ENCODE results near the gene RAB31. TPM values are rescaled to one million over a fixed set of nuclear protein-coding genes. Genes with fewer than 3 reads are reported as not detected.

Gene RAB31
- total and polyA plus RNA-seq, 2 experiments from 2014 or later: 26.0 to 81.8 TPM

DNA sequence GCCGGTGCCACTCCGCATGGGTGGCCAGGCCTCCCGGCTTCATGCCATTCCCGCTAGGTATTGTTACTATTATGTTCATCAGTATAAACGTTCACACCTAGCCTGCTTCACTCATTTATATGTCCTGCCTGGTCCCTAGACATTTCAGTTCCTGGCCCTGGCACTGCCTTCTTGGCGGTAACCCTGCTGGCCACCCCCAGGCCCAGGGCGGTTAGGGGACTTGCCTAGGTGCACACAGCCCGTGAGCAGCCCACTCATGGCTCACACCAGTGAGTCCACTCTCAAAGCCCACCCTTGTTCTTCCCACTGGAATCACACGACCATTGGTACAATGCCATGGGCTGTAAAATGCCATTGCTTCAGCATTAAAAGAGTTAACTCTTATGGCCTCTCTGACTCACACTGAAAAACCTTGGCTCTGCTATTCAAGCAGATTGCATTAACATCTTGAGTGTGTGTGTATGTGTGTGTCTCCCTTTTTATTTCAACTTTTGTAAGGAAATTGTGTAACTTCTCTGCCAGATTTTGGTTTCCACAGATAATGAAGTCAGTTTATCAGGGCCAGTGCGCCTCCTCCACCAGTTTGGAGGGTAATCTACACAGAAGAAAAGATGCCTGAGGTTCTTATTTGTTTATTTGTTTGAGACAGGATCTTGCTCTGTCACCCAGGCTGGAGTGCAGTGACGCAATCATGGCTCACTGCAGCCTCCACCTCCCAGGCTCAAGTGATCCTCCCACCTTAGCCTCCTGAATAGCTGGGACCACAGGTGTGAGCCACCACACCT is 74.2 kb downstream of the RAB31 start:
- H3K4me1 ChIP-seq (ENCODE audit: insufficient read depth): no peaks in the 10 kb centered on the region
- peak overlapping the region; percentile 3 for H3K27ac ChIP-seq
- no peaks in the 10 kb centered on the region for H3K27me3 ChIP-seq
- WGBS (ENCODE audit: low lambda C conversion rate, missing lambda C conversion rate): 89% methylated on average over 11 of the region's 11 CpGs
- H3K9me3 ChIP-seq (ENCODE audit: low read depth): no peaks in the 10 kb centered on the region
- no peak overlapping the region for H3K4me2 ChIP-seq
- no peaks in the 10 kb centered on the region for H3K79me2 ChIP-seq
- H2AFZ ChIP-seq: no peak overlapping the region
- no peak overlapping the region for H3K4me3 ChIP-seq
- no peaks in the 10 kb centered on the region for H3K9me2 ChIP-seq (replicated peaks; ENCODE audit: insufficient read depth)
- no peaks in the 10 kb centered on the region for H4K20me1 ChIP-seq (ENCODE audit: insufficient read depth, poor library complexity, severe bottlenecking)
- TF ChIP-seq, protein P1, sequence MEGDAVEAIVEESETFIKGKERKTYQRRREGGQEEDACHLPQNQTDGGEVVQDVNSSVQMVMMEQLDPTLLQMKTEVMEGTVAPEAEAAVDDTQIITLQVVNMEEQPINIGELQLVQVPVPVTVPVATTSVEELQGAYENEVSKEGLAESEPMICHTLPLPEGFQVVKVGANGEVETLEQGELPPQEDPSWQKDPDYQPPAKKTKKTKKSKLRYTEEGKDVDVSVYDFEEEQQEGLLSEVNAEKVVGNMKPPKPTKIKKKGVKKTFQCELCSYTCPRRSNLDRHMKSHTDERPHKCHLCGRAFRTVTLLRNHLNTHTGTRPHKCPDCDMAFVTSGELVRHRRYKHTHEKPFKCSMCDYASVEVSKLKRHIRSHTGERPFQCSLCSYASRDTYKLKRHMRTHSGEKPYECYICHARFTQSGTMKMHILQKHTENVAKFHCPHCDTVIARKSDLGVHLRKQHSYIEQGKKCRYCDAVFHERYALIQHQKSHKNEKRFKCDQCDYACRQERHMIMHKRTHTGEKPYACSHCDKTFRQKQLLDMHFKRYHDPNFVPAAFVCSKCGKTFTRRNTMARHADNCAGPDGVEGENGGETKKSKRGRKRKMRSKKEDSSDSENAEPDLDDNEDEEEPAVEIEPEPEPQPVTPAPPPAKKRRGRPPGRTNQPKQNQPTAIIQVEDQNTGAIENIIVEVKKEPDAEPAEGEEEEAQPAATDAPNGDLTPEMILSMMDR (IDR thresholded peaks at IDR 0.05; ENCODE audit: poor library complexity): no peak
- TF ChIP-seq EZH2 (IDR thresholded peaks at IDR 0.05; ENCODE audit: borderline replicate concordance) (no peak), EZH2phosphoT487 (IDR thresholded peaks at IDR 0.05; ENCODE audit: low read depth, severe bottlenecking, unreplicated experiment) (no peak)
- DNase-seq (ENCODE audit: low spot score): peak; percentile 52
- no peaks in the 10 kb centered on the region for H3K36me3 ChIP-seq (replicated peaks; ENCODE audit: insufficient read depth, low read depth)

DNA sequence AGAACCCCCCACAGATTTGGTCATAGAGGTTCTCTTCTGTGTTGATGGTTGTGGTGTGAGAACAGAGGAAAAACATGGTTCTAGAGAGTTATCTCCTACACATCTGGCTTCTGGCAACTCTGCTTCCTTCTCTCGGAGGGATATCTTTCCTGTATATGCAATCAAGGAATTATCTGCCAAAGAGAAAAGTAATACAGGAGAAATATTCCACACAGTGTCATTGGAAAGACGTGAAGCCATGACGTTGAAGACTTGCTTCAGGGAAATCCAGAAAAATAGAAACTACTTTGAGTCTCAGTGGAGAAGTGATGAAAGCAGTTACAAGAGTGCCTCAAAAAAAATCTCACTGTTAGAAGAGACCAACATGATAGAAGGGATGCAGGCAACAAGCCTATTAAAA is 78.5 kb downstream of the RAB31 start:
- H3K4me3 ChIP-seq: no peak overlapping the region
- 90% methylated on average over 3 of the region's 3 CpGs for WGBS (ENCODE audit: low lambda C conversion rate, missing lambda C conversion rate)
- H3K9me3 ChIP-seq (ENCODE audit: low read depth): no peaks in the 10 kb centered on the region
- H3K79me2 ChIP-seq: no peaks in the 10 kb centered on the region
- H3K4me2 ChIP-seq: no peak overlapping the region
- H3K27ac ChIP-seq: no peak overlapping the region
- no peaks in the 10 kb centered on the region for H3K27me3 ChIP-seq
- H3K36me3 ChIP-seq (replicated peaks; ENCODE audit: insufficient read depth, low read depth): no peaks in the 10 kb centered on the region
- H2AFZ ChIP-seq: no peak overlapping the region
- TF ChIP-seq EZH2 (IDR thresholded peaks at IDR 0.05; ENCODE audit: borderline replicate concordance): no peak
- TF ChIP-seq, protein P1 (IDR thresholded peaks at IDR 0.05; ENCODE audit: poor library complexity): no peak
- TF ChIP-seq EZH2phosphoT487 (IDR thresholded peaks at IDR 0.05; ENCODE audit: low read depth, severe bottlenecking, unreplicated experiment): no peak
- H3K4me1 ChIP-seq (ENCODE audit: insufficient read depth): no peaks in the 10 kb centered on the region
- H3K9me2 ChIP-seq (replicated peaks; ENCODE audit: insufficient read depth): no peaks in the 10 kb centered on the region
- H4K20me1 ChIP-seq (ENCODE audit: insufficient read depth, poor library complexity, severe bottlenecking): no peaks in the 10 kb centered on the region
- DNase-seq (ENCODE audit: low spot score): no peak

DNA sequence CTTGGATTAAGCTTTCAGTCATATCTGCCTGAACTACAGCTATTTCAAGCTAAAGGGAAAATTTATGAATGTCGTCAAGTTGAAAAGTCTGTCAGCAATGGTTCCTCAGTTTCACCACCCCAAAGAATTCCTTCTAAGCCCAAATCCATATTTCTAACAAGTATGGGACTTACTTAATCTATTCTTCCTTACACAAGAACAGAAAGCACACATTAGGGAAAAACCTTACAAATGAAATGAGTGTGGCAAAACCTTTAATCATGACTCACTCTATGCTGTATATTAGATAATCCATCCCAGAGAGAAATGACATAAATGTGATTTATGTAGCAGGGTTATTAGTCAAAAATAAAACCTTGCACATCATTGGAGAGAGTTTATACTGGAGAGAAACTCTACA is 78.9 kb downstream of the RAB31 start:
- no peaks in the 10 kb centered on the region for H3K79me2 ChIP-seq
- no peak overlapping the region for H3K4me2 ChIP-seq
- TF ChIP-seq EZH2 (IDR thresholded peaks at IDR 0.05; ENCODE audit: borderline replicate concordance) (no peak), EZH2phosphoT487 (IDR thresholded peaks at IDR 0.05; ENCODE audit: low read depth, severe bottlenecking, unreplicated experiment) (no peak)
- TF ChIP-seq, protein P1 (IDR thresholded peaks at IDR 0.05; ENCODE audit: poor library complexity): no peak
- 100% methylated on average over 1 of the region's 1 CpG for WGBS (ENCODE audit: low lambda C conversion rate, missing lambda C conversion rate)
- no peaks in the 10 kb centered on the region for H4K20me1 ChIP-seq (ENCODE audit: insufficient read depth, poor library complexity, severe bottlenecking)
- H3K4me3 ChIP-seq: no peak overlapping the region
- no peaks in the 10 kb centered on the region for H3K9me3 ChIP-seq (ENCODE audit: low read depth)
- no peak overlapping the region for H2AFZ ChIP-seq
- H3K27ac ChIP-seq: no peak overlapping the region
- no peaks in the 10 kb centered on the region for H3K27me3 ChIP-seq
- H3K36me3 ChIP-seq (replicated peaks; ENCODE audit: insufficient read depth, low read depth): no peaks in the 10 kb centered on the region
- no peaks in the 10 kb centered on the region for H3K4me1 ChIP-seq (ENCODE audit: insufficient read depth)
- H3K9me2 ChIP-seq (replicated peaks; ENCODE audit: insufficient read depth): no peaks in the 10 kb centered on the region
- no peak for DNase-seq (ENCODE audit: low spot score)
